Heart right ventricle (tissue), 16 donors: ENCODE results near the gene NRROS. TPM values are rescaled to one million over a fixed set of nuclear protein-coding genes. Genes with fewer than 3 reads are reported as not detected.

Source experiments
- ATAC-seq, 8 donors: fragments of 200-7000 bp; cut with Tn5 transposase; one replicate each; pipeline ENCODE4 v1.9.1; 2020; ENCODE audit warnings: mild to moderate bottlenecking in 8 of 8, moderate library complexity in 8 of 8, moderate number of reproducible peaks in 1 of 8
- DNase-seq, 2 donors: peaks; one replicate each; pipeline ENCODE4 v3.0.0-alpha.2; 2020
- H3K27ac ChIP-seq, 10 donors: fragments of 200-600 bp; sonication (generic) in 2 of 10; one replicate each; pipeline versions ENCODE4 v1.5.0 to v1.8.0; 2020 to 2022; ENCODE audit warnings: mild to moderate bottlenecking in 3 of 10
- H3K27me3 ChIP-seq, 7 donors: fragments of 200-600 bp; one replicate each; pipeline ENCODE4 v1.8.0; 2021 to 2022; ENCODE audit warnings: mild to moderate bottlenecking in 2 of 7
- H3K36me3 ChIP-seq, 9 donors: fragments of 200-600 bp; sonication (generic) in 1 of 9; one replicate each; pipeline versions ENCODE4 v1.5.0 to v1.8.0; 2020 to 2022; ENCODE audit warnings: mild to moderate bottlenecking in 2 of 9
- H3K4me1 ChIP-seq, 9 donors: fragments of 200-600 bp; sonication (generic) in 1 of 9; one replicate each; pipeline versions ENCODE4 v1.5.0 to v1.8.0; 2020 to 2022; ENCODE audit warnings: mild to moderate bottlenecking in 4 of 9
- H3K4me3 ChIP-seq, 10 donors: fragments of 200-600 bp; sonication (generic) in 2 of 10; one replicate each; pipeline versions ENCODE4 v1.5.0 to v1.8.0; 2020 to 2022; ENCODE audit warnings: mild to moderate bottlenecking in 7 of 10, moderate library complexity in 2 of 10
- H3K9me3 ChIP-seq, 11 donors: fragments of 200-600 bp in 10 of 11; sonication (generic) in 2 of 11; one replicate each; pipeline versions ENCODE4 v1.5.0 to v1.8.0; 2013 to 2022; ENCODE audit warnings: mild to moderate bottlenecking in 2 of 11, control low read depth in 1 of 11, moderate library complexity in 1 of 11
- WGBS, 2 donors: extraction: QIAGEN DNeasy Blood & Tissue Kit; methylation state at CpG; one replicate each; pipeline ENCODE4 v1.1.7; 2013; ENCODE audit warnings: inconsistent platforms in 1 of 2; 5-methylcytosine and 5-hydroxymethylcytosine counted together
- intact Hi-C, 10 donors: fragments of 100-400 bp; cut with DNase I; formaldehyde crosslinking; loops; one replicate each; pipeline versions ENCODE4 v1.11.1 to v1.14.2; 2022
- polyA plus RNA-seq, 2 donors: library from polyadenylated mRNA; stranded (reverse); fragments of 200-250 nt; gene quantifications; one replicate each; pipeline ENCODE4 v1.2.3, GENCODE V29; 2013
- total RNA-seq, 10 donors: library from RNA; stranded (reverse); fragmentation: NEBNext Ultra II Directional in 3 of 10; extraction: Animal tissue kit (Norgen Biotek cat#: 25700) in 3 of 10; gene quantifications; one replicate each; pipeline versions ENCODE4 v1.2.1 to v1.2.4, GENCODE V29; 2021 to 2023
- TF ChIP-seq, protein P1 (sequence below), 9 donors: fragments of 200-600 bp; sonication (generic) in 2 of 9; IDR thresholded peaks; one replicate each; pipeline versions ENCODE4 v1.5.0 to v1.8.0; 2021 to 2022; ENCODE audit warnings: antibody characterized with exemption in 9 of 9, mild to moderate bottlenecking in 5 of 9, moderate library complexity in 1 of 9
- donor health status: Arrhythmogenic right ventricular cardiomyopathy.
- donor health status: ischemic (EF 13 %, LVEDD 7.1; RV severe dilation, severe dysfunction).
- donor health status: healthy with polysubstance abuse.
- donor health status: DM: no; HTN: yes; CAD: no.
- donor health status: DM: no; HTN: no; CAD: no.
- donor health status: ischemic (EF 25% LVEDD 6.9; RV normal size, moderate dysfunction).
- donor health status: ischemic (EF 25% LVEDD 5.7; RV mildly dilated, moderate dysfunction).
- donor health status: healthy.
- donor health status: DM: yes; HTN: yes; CAD: no.
- donor health status: Ischemic cardiomyopathy.
- donor health status: ischemic (EF 35%, LVEDD 5.7; RV mildly dilated, moderate dysfunction).
- donor health status: nonischemic (EF 11% LVEDD 7.7; RV severe dilation, severe dysfunction).
- donor health status: DM: yes; HTN: yes; CAD: no.
- donor health status: PGD.
- donor health status: ischemic (EF 29% LVEDD 5.4; RV normal size, mild dysfunction).
- donor health status: nonischemic (EF 23%, LVEDD 6.1; RV moderate dilation, normal function).

The NRROS gene
- total and polyA plus RNA-seq, 12 donors = 1.1 to 11.7 (median 2.7) TPM

- intact Hi-C loops = loop anchor here in 1 of 10 donors (5.0 kb wide), 1 partner anchor 42 kb away; no protein-coding TSS in a partner anchor
- H3K27me3 ChIP-seq = peaks cover 0 to 3% (median 0%) of the 10 kb centered on the region in 7 donors
- no peak overlapping the region for H3K27ac ChIP-seq
- ATAC-seq = no peak
- no peaks in the 10 kb centered on the region for H3K9me3 ChIP-seq
- peaks cover 2 to 41% (median 32%) of the 10 kb centered on the region in 9 donors for H3K4me1 ChIP-seq
- H3K4me3 ChIP-seq = no peak overlapping the region
- TF ChIP-seq, protein P1, sequence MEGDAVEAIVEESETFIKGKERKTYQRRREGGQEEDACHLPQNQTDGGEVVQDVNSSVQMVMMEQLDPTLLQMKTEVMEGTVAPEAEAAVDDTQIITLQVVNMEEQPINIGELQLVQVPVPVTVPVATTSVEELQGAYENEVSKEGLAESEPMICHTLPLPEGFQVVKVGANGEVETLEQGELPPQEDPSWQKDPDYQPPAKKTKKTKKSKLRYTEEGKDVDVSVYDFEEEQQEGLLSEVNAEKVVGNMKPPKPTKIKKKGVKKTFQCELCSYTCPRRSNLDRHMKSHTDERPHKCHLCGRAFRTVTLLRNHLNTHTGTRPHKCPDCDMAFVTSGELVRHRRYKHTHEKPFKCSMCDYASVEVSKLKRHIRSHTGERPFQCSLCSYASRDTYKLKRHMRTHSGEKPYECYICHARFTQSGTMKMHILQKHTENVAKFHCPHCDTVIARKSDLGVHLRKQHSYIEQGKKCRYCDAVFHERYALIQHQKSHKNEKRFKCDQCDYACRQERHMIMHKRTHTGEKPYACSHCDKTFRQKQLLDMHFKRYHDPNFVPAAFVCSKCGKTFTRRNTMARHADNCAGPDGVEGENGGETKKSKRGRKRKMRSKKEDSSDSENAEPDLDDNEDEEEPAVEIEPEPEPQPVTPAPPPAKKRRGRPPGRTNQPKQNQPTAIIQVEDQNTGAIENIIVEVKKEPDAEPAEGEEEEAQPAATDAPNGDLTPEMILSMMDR (IDR thresholded peaks at IDR 0.05) = no peak
- DNase-seq = no peak
- WGBS, 2 donors = 90 to 96% methylated on average over 7 of the region's 7 CpGs
- H3K36me3 ChIP-seq = peaks cover 0 to 56% (median 0%) of the 10 kb centered on the region in 9 donors
Measured at GRCh38 chr3:196654735-196655090, 15.2 kb downstream of the NRROS start.

- no peak for ATAC-seq
- H3K27me3 ChIP-seq = peaks cover 0 to 3% (median 0%) of the 10 kb centered on the region in 7 donors
- TF ChIP-seq, protein P1 (IDR thresholded peaks at IDR 0.05) = no peak
- intact Hi-C loops = no loop called here
- no peaks in the 10 kb centered on the region for H3K9me3 ChIP-seq
- peaks cover 2 to 34% (median 26%) of the 10 kb centered on the region in 9 donors for H3K4me1 ChIP-seq
- H3K36me3 ChIP-seq = peaks cover 0 to 64% (median 0%) of the 10 kb centered on the region in 9 donors
- DNase-seq = no peak
- H3K27ac ChIP-seq = no peak overlapping the region
- 94 to 96% methylated on average over 12 of the region's 12 CpGs for WGBS, 2 donors
- H3K4me3 ChIP-seq = no peak overlapping the region
Measured at GRCh38 chr3:196655496-196655895, 16.0 kb downstream of the NRROS start.

GRCh38 chr3:196656213-196656612 is 16.7 kb downstream of the NRROS start:
- no peak for DNase-seq
- intact Hi-C loops = no loop called here
- WGBS, 2 donors = 93% methylated on average over 5 of the region's 5 CpGs
- peaks cover 0 to 3% (median 0%) of the 10 kb centered on the region in 7 donors for H3K27me3 ChIP-seq
- ATAC-seq = no peak
- H3K27ac ChIP-seq = no peak overlapping the region
- TF ChIP-seq, protein P1 (IDR thresholded peaks at IDR 0.05) = no peak
- no peak overlapping the region for H3K4me3 ChIP-seq
- H3K36me3 ChIP-seq = peaks cover 0 to 71% (median 0%) of the 10 kb centered on the region in 9 donors
- H3K9me3 ChIP-seq = no peaks in the 10 kb centered on the region
- peaks cover 2 to 27% (median 19%) of the 10 kb centered on the region in 9 donors for H3K4me1 ChIP-seq

DNA sequence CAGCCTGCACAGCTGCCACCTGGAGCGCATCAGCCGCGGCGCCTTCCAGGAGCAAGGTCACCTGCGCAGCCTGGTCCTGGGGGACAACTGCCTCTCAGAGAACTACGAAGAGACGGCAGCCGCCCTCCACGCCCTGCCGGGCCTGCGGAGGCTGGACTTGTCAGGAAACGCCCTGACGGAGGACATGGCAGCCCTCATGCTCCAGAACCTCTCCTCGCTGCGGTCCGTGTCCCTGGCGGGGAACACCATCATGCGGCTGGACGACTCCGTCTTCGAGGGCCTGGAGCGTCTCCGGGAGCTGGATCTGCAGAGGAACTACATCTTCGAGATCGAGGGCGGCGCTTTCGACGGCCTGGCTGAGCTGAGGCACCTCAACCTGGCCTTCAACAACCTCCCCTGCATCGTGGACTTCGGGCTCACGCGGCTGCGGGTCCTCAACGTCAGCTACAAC is 20.4 kb downstream of the NRROS start:
- 97% methylated on average over 35 of the region's 35 CpGs for WGBS, 2 donors

More for the DNA sequence above, 20.4 kb downstream of the NRROS start:
- DNase-seq (no peak), ATAC-seq (peak in 1 of 8 donors; percentile 34)
- no peak overlapping the region for H3K27ac ChIP-seq
- intact Hi-C loops = no loop called here
- TF ChIP-seq, protein P1 (IDR thresholded peaks at IDR 0.05) = no peak
- H3K9me3 ChIP-seq = no peaks in the 10 kb centered on the region
- peaks cover 0 to 74% (median 0%) of the 10 kb centered on the region in 9 donors for H3K36me3 ChIP-seq
- peaks cover 0 to 3% (median 0%) of the 10 kb centered on the region in 7 donors for H3K27me3 ChIP-seq
- H3K4me1 ChIP-seq = no peaks in the 10 kb centered on the region
- no peak overlapping the region for H3K4me3 ChIP-seq
